Hepatocyte (in vitro differentiated cells): ENCODE data around the gene HOXA6. TPM values are rescaled to one million over a fixed set of nuclear protein-coding genes. Genes with fewer than 3 reads are reported as not detected.
A peak's percentile ranks its signal among the peaks of the same experiment; 100 is the strongest.

ENCODE experiments used
- DNase-seq: peaks from one replicate; pipeline ENCODE4 v3.0.0-alpha.2; 2016; ENCODE audit warnings: low spot score
- H2AFZ ChIP-seq: fragments of 200-600 bp; sonication (generic); 2 replicates; pipeline ENCODE4 v1.6.0; 2016; ENCODE audit warnings: antibody characterized with exemption, mild to moderate bottlenecking
- H3K27ac ChIP-seq: fragments of 200-600 bp; sonication (generic); 2 replicates; pipeline ENCODE4 v1.5.1; 2016; ENCODE audit warnings: mild to moderate bottlenecking
- H3K27me3 ChIP-seq: fragments of 200-600 bp; sonication (generic); 2 replicates; pipeline ENCODE4 v1.6.1; 2016
- H3K36me3 ChIP-seq: fragments of 200-600 bp; sonication (generic); replicated peaks from 2 replicates; pipeline ENCODE4 v1.5.1; 2016; ENCODE audit warnings: low read depth; ENCODE audit not compliant: insufficient read depth
- H3K4me1 ChIP-seq: fragments of 200-600 bp; sonication (generic); 2 replicates; pipeline ENCODE4 v1.5.1; 2016; ENCODE audit warnings: mild to moderate bottlenecking, moderate library complexity; ENCODE audit not compliant: insufficient read depth
- H3K4me2 ChIP-seq: fragments of 200-600 bp; sonication (generic); 2 replicates; pipeline ENCODE4 v1.6.0; 2016
- H3K4me3 ChIP-seq: fragments of 200-600 bp; sonication (generic); 2 replicates; pipeline ENCODE4 v1.5.1; 2016; ENCODE audit warnings: mild to moderate bottlenecking
- H3K79me2 ChIP-seq: fragments of 200-600 bp; sonication (generic); 2 replicates; pipeline ENCODE4 v1.6.0; 2017; ENCODE audit warnings: mild to moderate bottlenecking
- H3K9me2 ChIP-seq: fragments of 200-600 bp; sonication (generic); replicated peaks from 2 replicates; pipeline ENCODE4 v1.6.0; 2017; ENCODE audit warnings: mild to moderate bottlenecking; ENCODE audit not compliant: insufficient read depth
- H3K9me3 ChIP-seq: fragments of 200-600 bp; sonication (generic); 2 replicates; pipeline ENCODE4 v1.5.1; 2016; ENCODE audit warnings: low read depth, mild to moderate bottlenecking
- H4K20me1 ChIP-seq: fragments of 200-600 bp; sonication (generic); 2 replicates; pipeline ENCODE4 v1.6.0; 2016; ENCODE audit warnings: mild to moderate bottlenecking; ENCODE audit not compliant: insufficient read depth, poor library complexity, severe bottlenecking
- CTCF ChIP-seq: fragments of 200-600 bp; sonication (generic); IDR thresholded peaks from 2 replicates; pipeline ENCODE4 v1.5.1; 2016; ENCODE audit warnings: antibody characterized with exemption, mild to moderate bottlenecking; ENCODE audit not compliant: poor library complexity
- EZH2 ChIP-seq: fragments of 200-600 bp; sonication (generic); IDR thresholded peaks from 2 replicates; pipeline ENCODE4 v1.6.1; 2016; ENCODE audit warnings: antibody characterized with exemption, mild to moderate bottlenecking, borderline replicate concordance
- EZH2phosphoT487 ChIP-seq: fragments of 200-600 bp; sonication (generic); IDR thresholded peaks from one replicate; pipeline ENCODE4 v1.6.1; 2018; ENCODE audit warnings: antibody characterized with exemption, mild to moderate bottlenecking, low read depth, moderate library complexity; ENCODE audit not compliant: unreplicated experiment, severe bottlenecking
- WGBS: methylation state at CpG from one replicate; pipeline ENCODE4 v1.1.6; 2016; ENCODE audit warnings: low lambda C conversion rate; ENCODE audit errors: missing lambda C conversion rate; 5-methylcytosine and 5-hydroxymethylcytosine counted together
- polyA plus RNA-seq: library from polyadenylated mRNA; unstranded; fragments of >200 nt; fragmentation: Nextera tagmentation; extraction: Ambion mirVana; gene quantifications from 2 replicates; pipeline ENCODE4 v1.2.1, GENCODE V29; 2016
- total RNA-seq: library from RNA; depleted of rRNA; stranded (reverse); fragments of >200 nt; gene quantifications from 2 replicates; pipeline ENCODE4 v1.2.3, GENCODE V29; 2014

HOXA6 gene
- total and polyA plus RNA-seq, 2 experiments from 2014 or later, result 0.23 TPM; not detected in 1

- peaks cover 12% of the 10 kb centered on the region for H3K4me1 ChIP-seq
- DNase-seq, result no peak
- H3K27me3 ChIP-seq, result peaks cover 85% of the 10 kb centered on the region
- H3K79me2 ChIP-seq, result no peaks in the 10 kb centered on the region
- TF ChIP-seq EZH2phosphoT487 (no peak), CTCF (no peak), EZH2 (no peak)
- H3K4me3 ChIP-seq, result no peak overlapping the region
- H3K4me2 ChIP-seq, result no peak overlapping the region
- 42% methylated on average over 2 of the region's 2 CpGs for WGBS
- no peak overlapping the region for H3K27ac ChIP-seq
- no peaks in the 10 kb centered on the region for H4K20me1 ChIP-seq
- H3K36me3 ChIP-seq, result no peaks in the 10 kb centered on the region
- H3K9me3 ChIP-seq, result no peaks in the 10 kb centered on the region
- H2AFZ ChIP-seq, result no peak overlapping the region
- H3K9me2 ChIP-seq, result no peaks in the 10 kb centered on the region
Observed at GRCh38 chr7:27134392-27134791, 13.2 kb downstream of the HOXA6 start.

- H3K9me2 ChIP-seq, result no peaks in the 10 kb centered on the region
- WGBS, result 32% methylated on average over 18 of the region's 18 CpGs
- no peaks in the 10 kb centered on the region for H3K9me3 ChIP-seq
- no peak for DNase-seq
- no peaks in the 10 kb centered on the region for H3K36me3 ChIP-seq
- no peak overlapping the region for H3K4me3 ChIP-seq
- H3K27ac ChIP-seq, result no peak overlapping the region
- H3K79me2 ChIP-seq, result no peaks in the 10 kb centered on the region
- H3K27me3 ChIP-seq, result peaks cover 85% of the 10 kb centered on the region
- no peaks in the 10 kb centered on the region for H4K20me1 ChIP-seq
- peak; percentile 31 for TF ChIP-seq EZH2
- no peak for TF ChIP-seq EZH2phosphoT487
- H3K4me1 ChIP-seq, result peaks cover 10% of the 10 kb centered on the region
- no peak overlapping the region for H3K4me2 ChIP-seq
- no peak overlapping the region for H2AFZ ChIP-seq
Observed at GRCh38 chr7:27133409-27134231, 14.0 kb downstream of the HOXA6 start.

- H3K79me2 ChIP-seq, result no peaks in the 10 kb centered on the region
- no peaks in the 10 kb centered on the region for H3K36me3 ChIP-seq
- no peaks in the 10 kb centered on the region for H3K9me2 ChIP-seq
- H3K4me2 ChIP-seq, result no peak overlapping the region
- no peak overlapping the region for H3K4me3 ChIP-seq
- peaks cover 85% of the 10 kb centered on the region for H3K27me3 ChIP-seq
- H3K4me1 ChIP-seq, result peaks cover 10% of the 10 kb centered on the region
- no peaks in the 10 kb centered on the region for H4K20me1 ChIP-seq
- H2AFZ ChIP-seq, result no peak overlapping the region
- no peaks in the 10 kb centered on the region for H3K9me3 ChIP-seq
- WGBS, result 25% methylated on average over 6 of the region's 6 CpGs
- no peak for DNase-seq
- no peak overlapping the region for H3K27ac ChIP-seq
- no peak for TF ChIP-seq CTCF
- TF ChIP-seq EZH2phosphoT487, result no peak
- no peak for TF ChIP-seq EZH2
Observed at GRCh38 chr7:27132978-27133377, 14.6 kb downstream of the HOXA6 start.

GRCh38 chr7:27132214-27132613 lies 15.4 kb downstream of the HOXA6 start:
- Histone ChIP-seq H3K27ac (no peak overlapping the region), H3K4me3 (no peak overlapping the region), H3K4me2 (no peak overlapping the region), H3K79me2 (no peaks in the 10 kb centered on the region), H2AFZ (no peak overlapping the region), H3K4me1 (peaks cover 10% of the 10 kb centered on the region), H4K20me1 (no peaks in the 10 kb centered on the region), H3K27me3 (peaks cover 85% of the 10 kb centered on the region), H3K9me3 (no peaks in the 10 kb centered on the region), H3K36me3 (no peaks in the 10 kb centered on the region), H3K9me2 (no peaks in the 10 kb centered on the region)
- DNase-seq, result no peak
- TF ChIP-seq CTCF, result no peak
- no peak for TF ChIP-seq EZH2
- no peak for TF ChIP-seq EZH2phosphoT487
- WGBS, result 65% methylated on average over 2 of the region's 2 CpGs
